A549 (cell line): ENCODE measurements around the gene DCAF8. TPM values are rescaled to one million over a fixed set of nuclear protein-coding genes. Genes with fewer than 3 reads are reported as not detected.

Source experiments
- ATAC-seq, 2 experiments: fragments of 200-7000 bp in 1 of 2; fragments of >200 bp in 1 of 2; cut with Nextera tagmentation in 1 of 2; cut with Tn5 transposase in 1 of 2; 3 replicates each; pipeline versions ENCODE4 v1.8.0 to v1.9.1; 2018 to 2020; ENCODE audit warnings: mild to moderate bottlenecking in 1 of 2, moderate library complexity in 1 of 2
- CTCF ChIA-PET: fragments of 300-600 bp; sonication (Branson Sonifier 250); formaldehyde crosslinking; extraction: SDS; loops from one replicate; lab custom pipeline; 2021; ENCODE audit warnings: antibody characterized with exemption, inconsistent platforms; lab: Yijun Ruan, JAX
- POLR2A ChIA-PET: fragments of 350-600 bp; formaldehyde crosslinking; extraction: SDS; loops from one replicate; lab custom pipeline; 2021; ENCODE audit warnings: antibody characterized with exemption, inconsistent platforms; lab: Yijun Ruan, JAX
- DNase-seq, 2 experiments: peaks; one replicate each; pipeline versions ENCODE4 v3.0.0 to v3.0.0-alpha.2; 2011 to 2016; ENCODE audit warnings: low read depth in 1 of 2, low spot score in 1 of 2
- FAIRE-seq: peaks from 2 replicates; lab custom pipeline; 2011; peaks lifted over from hg19 to GRCh38; lab: Jason Lieb, UNC
- H3K27ac ChIP-seq, 2 experiments: fragments of >200 bp; sonication (Bioruptor Twin); formaldehyde crosslinking; 3 replicates each; pipeline ENCODE4 v1.5.1; 2016 to 2017
- H3K4me1 ChIP-seq: fragments of >200 bp; sonication (Bioruptor Twin); formaldehyde crosslinking; 3 replicates; pipeline ENCODE4 v1.6.1; 2016
- H3K4me2 ChIP-seq: fragments of >200 bp; sonication (Bioruptor Twin); formaldehyde crosslinking; 3 replicates; pipeline ENCODE4 v1.6.1; 2016
- H3K4me3 ChIP-seq: fragments of >200 bp; sonication (Bioruptor Twin); formaldehyde crosslinking; 3 replicates; pipeline ENCODE4 v1.5.1; 2016
- H3K9me3 ChIP-seq: fragments of >200 bp; sonication (Bioruptor Twin); formaldehyde crosslinking; 3 replicates; pipeline ENCODE4 v1.6.1; 2016
- BHLHE40 ChIP-seq: IDR thresholded peaks from 2 replicates; pipeline ENCODE4 v1.6.1; 2012; ENCODE audit warnings: low read depth, low read length, inconsistent platforms
- EP300 ChIP-seq, 2 experiments: fragments of >200 bp; sonication (Bioruptor Twin); formaldehyde crosslinking; IDR thresholded peaks; 2 replicates in 1 of 2; 3 replicates in 1 of 2; pipeline ENCODE4 v1.6.1; 2016 to 2017
- ESRRA ChIP-seq: fragments of 150-350 bp; IDR thresholded peaks from 2 replicates; pipeline ENCODE4 v1.6.1; 2014; ENCODE audit warnings: mild to moderate bottlenecking, low read length, borderline replicate concordance
- FOSL2 ChIP-seq, 2 experiments: fragments of 450-650 bp in 1 of 2; fragments of >200 bp in 1 of 2; sonication (Bioruptor Twin) in 1 of 2; formaldehyde crosslinking; IDR thresholded peaks; 2 replicates each; pipeline versions ENCODE4 v1.5.0 to v1.6.1; 2016 to 2020; ENCODE audit warnings: mild to moderate bottlenecking in 1 of 2, moderate library complexity in 1 of 2
- FOXS1 ChIP-seq: fragments of 250-450 bp; sonication (Bioruptor Pico); IDR thresholded peaks from 2 replicates; pipeline ENCODE4 v1.5.0; 2020; ENCODE audit warnings: mild to moderate bottlenecking, moderate library complexity
- GATA3 ChIP-seq: IDR thresholded peaks from 2 replicates; pipeline ENCODE4 v1.6.1; 2012; ENCODE audit warnings: borderline replicate concordance
- HMGXB4 ChIP-seq: fragments of 250-450 bp; sonication (Bioruptor Pico); IDR thresholded peaks from 2 replicates; pipeline ENCODE4 v1.5.0; 2021; ENCODE audit warnings: mild to moderate bottlenecking, moderate library complexity, borderline replicate concordance
- HOXB13 ChIP-seq: fragments of 250-450 bp; sonication (Bioruptor Pico); IDR thresholded peaks from 2 replicates; pipeline ENCODE4 v1.5.0; 2020; ENCODE audit warnings: low read depth, mild to moderate bottlenecking, moderate library complexity
- JUNB ChIP-seq: fragments of >200 bp; sonication (Bioruptor Twin); formaldehyde crosslinking; IDR thresholded peaks from 2 replicates; pipeline ENCODE4 v1.6.1; 2016
- KDM1A ChIP-seq: fragments of 200-600 bp; sonication (generic); IDR thresholded peaks from 2 replicates; pipeline ENCODE4 v1.6.1; 2016; ENCODE audit warnings: low read depth, mild to moderate bottlenecking
- MAZ ChIP-seq: fragments of 150-350 bp; IDR thresholded peaks from 2 replicates; pipeline ENCODE4 v1.6.1; 2014; ENCODE audit warnings: antibody characterized with exemption, low read depth, low read length, borderline replicate concordance
- POLR2A ChIP-seq: IDR thresholded peaks from 2 replicates; pipeline ENCODE4 v1.6.1; 2012; ENCODE audit warnings: mild to moderate bottlenecking, low read length
- RAD21 ChIP-seq, 2 experiments: fragments of >200 bp in 1 of 2; sonication (Bioruptor Twin) in 1 of 2; formaldehyde crosslinking in 1 of 2; IDR thresholded peaks in 1 of 2; conservative IDR thresholded peaks in 1 of 2; 2 replicates in 1 of 2; 3 replicates in 1 of 2; pipeline ENCODE4 v1.6.1; 2012 to 2018; ENCODE audit warnings: inconsistent platforms in 1 of 2
- REST ChIP-seq: fragments of 200-600 bp; sonication (generic); IDR thresholded peaks from 2 replicates; pipeline ENCODE4 v1.6.1; 2016; ENCODE audit warnings: antibody characterized with exemption, mild to moderate bottlenecking, moderate library complexity
- RNF2 ChIP-seq: fragments of 200-600 bp; sonication (generic); IDR thresholded peaks from 2 replicates; pipeline ENCODE4 v1.6.1; 2016; ENCODE audit warnings: low read depth, mild to moderate bottlenecking, antibody characterized with exemption, moderate library complexity, borderline replicate concordance
- SMC3 ChIP-seq: fragments of >200 bp; sonication (Bioruptor Twin); formaldehyde crosslinking; IDR thresholded peaks from 3 replicates; pipeline ENCODE4 v1.6.1; 2018; ENCODE audit warnings: inconsistent platforms
- SREBF2 ChIP-seq: fragments of 450-650 bp; IDR thresholded peaks from 2 replicates; pipeline ENCODE4 v1.6.1; 2014; ENCODE audit warnings: mild to moderate bottlenecking, moderate library complexity
- ZSCAN20 ChIP-seq: fragments of 250-450 bp; sonication (Bioruptor Pico); IDR thresholded peaks from 2 replicates; pipeline ENCODE4 v1.8.0; 2022; ENCODE audit warnings: mild to moderate bottlenecking, moderate library complexity
- WGBS: methylation state at CpG from one replicate; pipeline ENCODE4 v1.1.6; 2017; ENCODE audit errors: missing lambda C conversion rate; 5-methylcytosine and 5-hydroxymethylcytosine counted together
- polyA plus RNA-seq, 4 experiments: library from polyadenylated mRNA; depleted of rRNA in 3 of 4; stranded (reverse); fragments of >200 nt; fragmentation: RNase III in 1 of 4; extraction: RNeasy Plus Mini Kit Qiagen cat#74134 plus additional on column Dnase treatment in 1 of 4; gene quantifications; 2 replicates in 3 of 4; 3 replicates in 1 of 4; pipeline ENCODE4 v1.2.3, GENCODE V29; 2011 to 2017
- TF ChIP-seq, protein P1 (sequence below): IDR thresholded peaks from 2 replicates; pipeline ENCODE4 v1.6.1; 2012
- TF ChIP-seq, protein P2 (sequence below): fragments of 150-350 bp; IDR thresholded peaks from 2 replicates; pipeline ENCODE4 v1.6.1; 2014; ENCODE audit warnings: low read depth, mild to moderate bottlenecking, low read length
- TF ChIP-seq, protein P3 (sequence below): fragments of >200 bp; sonication (Bioruptor Twin); formaldehyde crosslinking; IDR thresholded peaks from 3 replicates; pipeline ENCODE4 v1.5.1; 2016
- TF ChIP-seq, protein P4 (sequence below): fragments of >200 bp; sonication (Bioruptor Twin); formaldehyde crosslinking; IDR thresholded peaks from 3 replicates; pipeline ENCODE4 v1.6.1; 2016

DCAF8 gene
- polyA plus RNA-seq, 2 of the 4 experiments (the other 2 are of a cell fraction) = 69.8 to 113 TPM

DNA sequence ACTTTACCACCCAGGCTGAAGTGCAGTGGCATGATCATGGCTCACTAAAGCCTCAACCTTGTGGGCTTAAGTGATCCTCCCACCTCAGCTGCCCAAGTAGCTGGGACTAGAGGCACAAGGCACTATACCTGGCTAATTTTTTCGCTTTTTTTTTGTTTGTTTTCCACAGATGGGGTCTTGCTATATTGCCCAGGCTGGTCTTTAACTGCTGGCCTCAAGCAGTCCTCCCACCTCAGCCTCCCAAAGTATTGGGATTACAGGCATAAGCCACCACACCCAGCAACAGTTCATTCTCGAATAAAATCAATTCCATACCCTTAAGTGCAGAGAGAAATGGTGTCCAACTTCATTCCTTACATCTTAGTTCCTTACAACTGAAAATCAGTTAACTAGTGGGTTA lies 24.8 kb downstream of the DCAF8 start:
- Histone ChIP-seq H3K27ac (no peak overlapping the region), H3K4me3 (no peak overlapping the region), H3K9me3 (no peaks in the 10 kb centered on the region)
- CTCF ChIA-PET = interaction anchor here (0.9 to 5.4 kb wide), 4 partner anchors 14 to 54 kb away, joined by 3 to 24 read pairs (median 5); no protein-coding TSS in a partner anchor
- ATAC-seq (no peak), FAIRE-seq (no peak)
- 90% methylated on average over 2 of the region's 2 CpGs for WGBS
- no peak for TF ChIP-seq KDM1A
- TF ChIP-seq POLR2A = no peak
- TF ChIP-seq, protein P1, sequence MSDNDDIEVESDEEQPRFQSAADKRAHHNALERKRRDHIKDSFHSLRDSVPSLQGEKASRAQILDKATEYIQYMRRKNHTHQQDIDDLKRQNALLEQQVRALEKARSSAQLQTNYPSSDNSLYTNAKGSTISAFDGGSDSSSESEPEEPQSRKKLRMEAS = no peak
- TF ChIP-seq ESRRA = no peak
- no peak for TF ChIP-seq JUNB
- no peak for TF ChIP-seq GATA3
- TF ChIP-seq HMGXB4 (CRISPR knock-in tag) = no peak
- no peak for TF ChIP-seq HOXB13 (CRISPR knock-in tag)
- no peak for TF ChIP-seq SMC3
- TF ChIP-seq FOSL2 (IDR thresholded peaks at IDR 0.05) = no peak
- TF ChIP-seq FOSL2 (CRISPR knock-in tag; IDR thresholded peaks at IDR 0.05) = no peak
- TF ChIP-seq, protein P2, sequence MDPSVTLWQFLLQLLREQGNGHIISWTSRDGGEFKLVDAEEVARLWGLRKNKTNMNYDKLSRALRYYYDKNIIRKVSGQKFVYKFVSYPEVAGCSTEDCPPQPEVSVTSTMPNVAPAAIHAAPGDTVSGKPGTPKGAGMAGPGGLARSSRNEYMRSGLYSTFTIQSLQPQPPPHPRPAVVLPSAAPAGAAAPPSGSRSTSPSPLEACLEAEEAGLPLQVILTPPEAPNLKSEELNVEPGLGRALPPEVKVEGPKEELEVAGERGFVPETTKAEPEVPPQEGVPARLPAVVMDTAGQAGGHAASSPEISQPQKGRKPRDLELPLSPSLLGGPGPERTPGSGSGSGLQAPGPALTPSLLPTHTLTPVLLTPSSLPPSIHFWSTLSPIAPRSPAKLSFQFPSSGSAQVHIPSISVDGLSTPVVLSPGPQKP = no peak
- no peak for TF ChIP-seq MAZ
- TF ChIP-seq, protein P3, sequence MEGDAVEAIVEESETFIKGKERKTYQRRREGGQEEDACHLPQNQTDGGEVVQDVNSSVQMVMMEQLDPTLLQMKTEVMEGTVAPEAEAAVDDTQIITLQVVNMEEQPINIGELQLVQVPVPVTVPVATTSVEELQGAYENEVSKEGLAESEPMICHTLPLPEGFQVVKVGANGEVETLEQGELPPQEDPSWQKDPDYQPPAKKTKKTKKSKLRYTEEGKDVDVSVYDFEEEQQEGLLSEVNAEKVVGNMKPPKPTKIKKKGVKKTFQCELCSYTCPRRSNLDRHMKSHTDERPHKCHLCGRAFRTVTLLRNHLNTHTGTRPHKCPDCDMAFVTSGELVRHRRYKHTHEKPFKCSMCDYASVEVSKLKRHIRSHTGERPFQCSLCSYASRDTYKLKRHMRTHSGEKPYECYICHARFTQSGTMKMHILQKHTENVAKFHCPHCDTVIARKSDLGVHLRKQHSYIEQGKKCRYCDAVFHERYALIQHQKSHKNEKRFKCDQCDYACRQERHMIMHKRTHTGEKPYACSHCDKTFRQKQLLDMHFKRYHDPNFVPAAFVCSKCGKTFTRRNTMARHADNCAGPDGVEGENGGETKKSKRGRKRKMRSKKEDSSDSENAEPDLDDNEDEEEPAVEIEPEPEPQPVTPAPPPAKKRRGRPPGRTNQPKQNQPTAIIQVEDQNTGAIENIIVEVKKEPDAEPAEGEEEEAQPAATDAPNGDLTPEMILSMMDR = no peak
- TF ChIP-seq, all 56 proteins: peak for 0
- no peak overlapping the region for H3K4me2 ChIP-seq
- H3K4me1 ChIP-seq = no peaks in the 10 kb centered on the region
- no peak for DNase-seq
- POLR2A ChIA-PET = no interaction called here

DNA sequence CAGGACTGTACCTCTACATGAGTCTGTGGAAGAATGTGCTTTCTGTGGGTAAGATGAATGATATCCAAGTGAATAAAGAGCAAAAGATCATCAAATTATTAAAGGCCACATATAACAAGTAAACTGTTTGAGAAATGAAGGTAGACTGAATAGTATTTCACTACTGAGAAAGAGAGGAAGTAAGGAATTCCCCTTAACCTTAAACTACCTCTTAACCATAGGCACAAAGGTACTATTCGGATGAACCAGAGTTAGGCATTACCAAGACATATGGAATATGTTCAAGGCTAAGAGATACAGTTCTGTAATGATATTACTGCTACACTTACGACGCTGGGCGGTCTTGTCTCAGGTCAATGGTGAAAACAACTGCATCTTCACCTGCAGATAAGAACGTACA lies 25.5 kb downstream of the DCAF8 start:
- POLR2A ChIA-PET = no interaction called here
- DNase-seq (no peak), ATAC-seq (no peak), FAIRE-seq (no peak)
- Histone ChIP-seq H3K27ac (no peak overlapping the region), H3K4me1 (no peaks in the 10 kb centered on the region), H3K4me3 (no peak overlapping the region), H3K4me2 (no peak overlapping the region), H3K9me3 (no peaks in the 10 kb centered on the region)
- CTCF ChIA-PET = interaction anchor here (5.4 kb wide), 1 partner anchor 16 kb away, joined by 24 read pairs; no protein-coding TSS in a partner anchor
- TF ChIP-seq RNF2 (no peak), FOXS1 (CRISPR knock-in tag) (no peak), KDM1A (no peak), REST (no peak), BHLHE40 (no peak), ZSCAN20 (no peak), RAD21 (conservative IDR thresholded peaks at IDR 0.05 in 1 of 2, IDR thresholded peaks at IDR 0.05 in 1 of 2) (no peak), SREBF2 (no peak), EP300 (IDR thresholded peaks at IDR 0.05) (no peak)
- TF ChIP-seq, protein P4, sequence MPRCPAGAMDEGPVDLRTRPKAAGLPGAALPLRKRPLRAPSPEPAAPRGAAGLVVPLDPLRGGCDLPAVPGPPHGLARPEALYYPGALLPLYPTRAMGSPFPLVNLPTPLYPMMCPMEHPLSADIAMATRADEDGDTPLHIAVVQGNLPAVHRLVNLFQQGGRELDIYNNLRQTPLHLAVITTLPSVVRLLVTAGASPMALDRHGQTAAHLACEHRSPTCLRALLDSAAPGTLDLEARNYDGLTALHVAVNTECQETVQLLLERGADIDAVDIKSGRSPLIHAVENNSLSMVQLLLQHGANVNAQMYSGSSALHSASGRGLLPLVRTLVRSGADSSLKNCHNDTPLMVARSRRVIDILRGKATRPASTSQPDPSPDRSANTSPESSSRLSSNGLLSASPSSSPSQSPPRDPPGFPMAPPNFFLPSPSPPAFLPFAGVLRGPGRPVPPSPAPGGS = no peak
- 90% methylated on average over 5 of the region's 5 CpGs for WGBS
